PC-3 (cell line): Measurements from ENCODE around the gene ENO3. TPM values are rescaled to one million over a fixed set of nuclear protein-coding genes. Genes with fewer than 3 reads are reported as not detected.

Experiments
- ATAC-seq: fragments of 200-7000 bp; cut with Tn5 transposase; 2 replicates; pipeline ENCODE4 v1.9.1; 2020; ENCODE audit warnings: mild to moderate bottlenecking, moderate library complexity
- BruUV-seq: library from RNA; stranded (reverse); fragments of 400-500 nt; replicated peaks from 2 replicates; lab custom pipeline; 2021; lab: Mats Ljungman, UMichigan
- CTCF ChIA-PET: fragments of 300-600 bp; sonication (Branson Sonifier 250); formaldehyde crosslinking; loops from one replicate; lab custom pipeline; 2022; ENCODE audit warnings: antibody characterized with exemption; lab: Charles Lee
- POLR2A ChIA-PET: fragments of 300-600 bp; sonication (Branson Sonifier 250); formaldehyde crosslinking; loops from one replicate; lab custom pipeline; 2022; ENCODE audit warnings: antibody characterized with exemption; ENCODE audit not compliant: unreplicated experiment; lab: Charles Lee
- DNase-seq: peaks from one replicate; pipeline ENCODE4 v3.0.0-alpha.2; 2015
- H2AFZ ChIP-seq: fragments of 300-600 bp; sonication (generic); 2 replicates; pipeline ENCODE4 v1.6.0; 2016; ENCODE audit warnings: antibody characterized with exemption, low read length
- H3F3A ChIP-seq: fragments of 300-600 bp; sonication (generic); one replicate; pipeline ENCODE4 v1.6.0; 2017; ENCODE audit warnings: antibody characterized with exemption, low read length, control low read depth, mild to moderate bottlenecking; ENCODE audit not compliant: unreplicated experiment
- H3K27ac ChIP-seq: fragments of 300-600 bp; sonication (generic); 2 replicates; pipeline ENCODE4 v1.5.1; 2016; ENCODE audit warnings: mild to moderate bottlenecking, low read length
- H3K27me3 ChIP-seq: fragments of 300-600 bp; sonication (generic); 2 replicates; pipeline ENCODE4 v1.6.1; 2016; ENCODE audit warnings: low read length, mixed read lengths
- H3K36me3 ChIP-seq: fragments of 300-600 bp; sonication (generic); 2 replicates; pipeline ENCODE4 v1.6.1; 2016; ENCODE audit warnings: low read depth, mixed run types, low read length, mixed read lengths
- H3K4me1 ChIP-seq: fragments of 300-600 bp; sonication (generic); 2 replicates; pipeline ENCODE4 v1.5.1; 2016; ENCODE audit warnings: low read length; ENCODE audit not compliant: insufficient read depth
- H3K4me2 ChIP-seq: fragments of 300-600 bp; sonication (generic); 2 replicates; pipeline ENCODE4 v1.6.0; 2016; ENCODE audit warnings: low read length
- H3K4me3 ChIP-seq: fragments of 300-600 bp; sonication (generic); 2 replicates; pipeline ENCODE4 v1.5.1; 2016; ENCODE audit warnings: mild to moderate bottlenecking, low read length, mixed read lengths
- H3K79me2 ChIP-seq: fragments of 300-600 bp; sonication (generic); 2 replicates; pipeline ENCODE4 v1.6.1; 2017; ENCODE audit warnings: low read length, mixed read lengths
- H3K9ac ChIP-seq: fragments of 300-600 bp; sonication (generic); 2 replicates; pipeline ENCODE4 v1.6.0; 2016; ENCODE audit warnings: mild to moderate bottlenecking, low read length
- H3K9me2 ChIP-seq: fragments of 300-600 bp; sonication (generic); replicated peaks from 2 replicates; pipeline ENCODE4 v1.6.1; 2016; ENCODE audit warnings: mixed run types, low read length, mixed read lengths
- H3K9me3 ChIP-seq: fragments of 300-600 bp; sonication (generic); 2 replicates; pipeline ENCODE4 v1.6.1; 2016; ENCODE audit warnings: low read length, mixed read lengths
- H4K20me1 ChIP-seq: fragments of 300-600 bp; sonication (generic); 2 replicates; pipeline ENCODE4 v1.6.1; 2016; ENCODE audit warnings: low read length, mixed read lengths
- CTCF ChIP-seq: fragments of 300-600 bp; sonication (generic); conservative IDR thresholded peaks from 2 replicates; pipeline ENCODE4 v1.5.1; 2017; ENCODE audit warnings: antibody characterized with exemption, low read depth, mild to moderate bottlenecking, low read length
- EZH2 ChIP-seq: fragments of 300-600 bp; sonication (generic); IDR thresholded peaks from one replicate; pipeline ENCODE4 v1.6.1; 2017; ENCODE audit warnings: antibody characterized with exemption, mild to moderate bottlenecking, low read length; ENCODE audit not compliant: unreplicated experiment
- EZH2phosphoT487 ChIP-seq: fragments of 300-600 bp; sonication (generic); IDR thresholded peaks from 2 replicates; pipeline ENCODE4 v1.6.1; 2018; ENCODE audit warnings: mild to moderate bottlenecking, antibody characterized with exemption, low read length, borderline replicate concordance
- intact Hi-C: fragments of 100-400 bp; cut with micrococcal nuclease; formaldehyde crosslinking; loops from 2 replicates; pipeline ENCODE4 v1.9.0; 2023
- total RNA-seq: library from RNA; depleted of rRNA; stranded (reverse); fragments of >200 nt; gene quantifications from 2 replicates; pipeline ENCODE4 v1.2.3, GENCODE V29; 2014

The ENO3 gene
- total RNA-seq, 1 experiment from 2014 or later: 2.4 TPM

- ChIA-PET POLR2A (interaction anchor here (0.5 to 0.6 kb wide), 2 partner anchors 18 to 20 kb away, joined by 3 read pairs; no protein-coding TSS in a partner anchor), CTCF (no interaction called here)
- Histone ChIP-seq H3K4me3 (peak overlapping the region; percentile 90), H3K79me2 (peaks cover 77% of the 10 kb centered on the region), H3K27ac (peak overlapping the region; percentile 74), H3K4me1 (peaks cover 38% of the 10 kb centered on the region), H2AFZ (no peak overlapping the region), H3K4me2 (peak overlapping the region; percentile 98), H3K36me3 (peaks cover 28% of the 10 kb centered on the region), H3K27me3 (no peaks in the 10 kb centered on the region), H3F3A (no peaks in the 10 kb centered on the region), H3K9me3 (no peaks in the 10 kb centered on the region), H3K9me2 (no peaks in the 10 kb centered on the region), H4K20me1 (peaks cover 26% of the 10 kb centered on the region), H3K9ac (peak overlapping the region; percentile 93)
- no TSS peak for BruUV-seq
- TF ChIP-seq EZH2phosphoT487 (no peak), EZH2 (no peak), CTCF (no peak)
- no peak for DNase-seq
- intact Hi-C loops: loop anchor here (2.0 kb wide), 1 partner anchor 51 kb away; the partner anchor contains the start of genes INCA1 and KIF1C
- ATAC-seq: no peak
These were observed 5.0 kb upstream of the ENO3 start for GRCh38 chr17:4945944-4946280.

- DNase-seq (no peak), ATAC-seq (no peak)
- H3K9me2 ChIP-seq: no peaks in the 10 kb centered on the region
- intact Hi-C loops: loop anchor here (2.0 kb wide), 1 partner anchor 50 kb away; the partner anchor contains the start of genes INCA1 and KIF1C
- peaks cover 71% of the 10 kb centered on the region for H3K79me2 ChIP-seq
- ChIA-PET POLR2A (no interaction called here), CTCF (no interaction called here)
- H3F3A ChIP-seq: no peaks in the 10 kb centered on the region
- peaks cover 36% of the 10 kb centered on the region for H3K4me1 ChIP-seq
- peak overlapping the region; percentile 90 for H3K4me3 ChIP-seq
- no peak overlapping the region for H2AFZ ChIP-seq
- no peaks in the 10 kb centered on the region for H3K27me3 ChIP-seq
- peaks cover 26% of the 10 kb centered on the region for H4K20me1 ChIP-seq
- H3K36me3 ChIP-seq: peaks cover 28% of the 10 kb centered on the region
- H3K9me3 ChIP-seq: no peaks in the 10 kb centered on the region
- peak overlapping the region; percentile 28 for H3K27ac ChIP-seq
- TF ChIP-seq EZH2: no peak
- TF ChIP-seq CTCF: no peak
- TF ChIP-seq EZH2phosphoT487: no peak
- BruUV-seq: TSS peak; percentile 56
- H3K4me2 ChIP-seq: peak overlapping the region; percentile 98
- peak overlapping the region; percentile 93 for H3K9ac ChIP-seq
These were observed 4.5 kb upstream of the ENO3 start for GRCh38 chr17:4946312-4946976.

- Histone ChIP-seq H3K4me2 (peak overlapping the region; percentile 98), H3K9me3 (no peaks in the 10 kb centered on the region), H3K9ac (peak overlapping the region; percentile 93), H4K20me1 (peaks cover 26% of the 10 kb centered on the region), H3K4me1 (peaks cover 31% of the 10 kb centered on the region), H3K36me3 (peaks cover 28% of the 10 kb centered on the region), H3K27ac (peak overlapping the region; percentile 28), H2AFZ (no peak overlapping the region), H3K4me3 (peak overlapping the region; percentile 90), H3F3A (no peaks in the 10 kb centered on the region), H3K79me2 (peaks cover 66% of the 10 kb centered on the region), H3K9me2 (no peaks in the 10 kb centered on the region), H3K27me3 (no peaks in the 10 kb centered on the region)
- no peak for DNase-seq
- TF ChIP-seq EZH2phosphoT487 (no peak), CTCF (no peak), EZH2 (no peak)
- ATAC-seq: no peak
- ChIA-PET POLR2A (no interaction called here), CTCF (no interaction called here)
- intact Hi-C loops: loop anchor here (2.0 kb wide), 1 partner anchor 50 kb away; the partner anchor contains the start of genes INCA1 and KIF1C
- no TSS peak for BruUV-seq
These were observed 3.9 kb upstream of the ENO3 start for GRCh38 chr17:4947010-4947410.
